Subcutaneous abdominal adipose tissue (tissue), 5 donors: ENCODE measurements around the gene CENPH.
A peak's percentile ranks its signal among the peaks of the same experiment; 100 is the strongest.
"Not testable (repeated sequence)": the region's sequence is repeated elsewhere in the genome, so short reads cannot be mapped to it uniquely, and the experiment has no call there.

ENCODE experiments used
- H3K27ac ChIP-seq: one replicate; pipeline ENCODE4 v1.7.0; 2013; ENCODE audit warnings: low read depth, mild to moderate bottlenecking, inconsistent platforms, low read length, moderate library complexity
- H3K27me3 ChIP-seq, 5 donors: one replicate each; pipeline ENCODE4 v1.7.0; 2013; ENCODE audit warnings: low read length in 5 of 5, inconsistent platforms in 1 of 5; ENCODE audit not compliant: control insufficient read depth in 5 of 5, insufficient read depth in 4 of 5
- H3K36me3 ChIP-seq, 5 donors: one replicate each; pipeline ENCODE4 v1.7.0; 2013; ENCODE audit warnings: low read length in 5 of 5; ENCODE audit not compliant: control insufficient read depth in 5 of 5, insufficient read depth in 5 of 5
- H3K4me1 ChIP-seq, 5 donors: one replicate each; pipeline ENCODE4 v1.7.0; 2013; ENCODE audit warnings: low read length in 5 of 5, mild to moderate bottlenecking in 3 of 5, moderate library complexity in 1 of 5; ENCODE audit not compliant: control insufficient read depth in 5 of 5, insufficient read depth in 5 of 5
- H3K4me3 ChIP-seq, 5 donors: one replicate each; pipeline ENCODE4 v1.7.0; 2013; ENCODE audit warnings: low read length in 5 of 5, low read depth in 1 of 5
- H3K9ac ChIP-seq, 5 donors: one replicate each; pipeline ENCODE4 v1.7.0; 2013; ENCODE audit warnings: low read length in 5 of 5, mild to moderate bottlenecking in 4 of 5, moderate library complexity in 3 of 5
- H3K9me3 ChIP-seq, 5 donors: one replicate each; pipeline ENCODE4 v1.7.0; 2013; ENCODE audit warnings: low read length in 5 of 5; ENCODE audit not compliant: control insufficient read depth in 5 of 5
- donor health status: healthy.
- donor health status: healthy.
- donor health status: healthy.
- donor health status: healthy.
- donor health status: healthy.

CENPH gene

GRCh38 chr5:69220833-69221232 is 31.4 kb downstream of the CENPH start:
- H3K27ac ChIP-seq, H3K9ac ChIP-seq, H3K27me3 ChIP-seq, H3K36me3 ChIP-seq, H3K4me3 ChIP-seq, H3K9me3 ChIP-seq: not testable (repeated sequence)
- H3K4me1 ChIP-seq: peaks cover 0 to 23% (median 17%) of the 10 kb centered on the region in 5 donors

- Histone ChIP-seq H3K4me1 (peaks cover 0 to 8% (median 0%) of the 10 kb centered on the region in 5 donors), H3K27me3 (no peaks in the 10 kb centered on the region), H3K27ac (no peak overlapping the region), H3K36me3 (peaks cover 0 to 24% (median 8%) of the 10 kb centered on the region in 5 donors), H3K9me3 (no peaks in the 10 kb centered on the region), H3K4me3 (no peak overlapping the region), H3K9ac (no peak overlapping the region)
Measured at GRCh38 chr5:69224520-69224919, 35.1 kb downstream of the CENPH start.

GRCh38 chr5:69225860-69226259 is 36.5 kb downstream of the CENPH start:
- peaks cover 0 to 8% (median 0%) of the 10 kb centered on the region in 5 donors for H3K4me1 ChIP-seq
- no peak overlapping the region for H3K4me3 ChIP-seq
- no peak overlapping the region for H3K9ac ChIP-seq
- no peaks in the 10 kb centered on the region for H3K27me3 ChIP-seq
- H3K27ac ChIP-seq: no peak overlapping the region
- peaks cover 5 to 30% (median 14%) of the 10 kb centered on the region in 5 donors for H3K36me3 ChIP-seq
- no peaks in the 10 kb centered on the region for H3K9me3 ChIP-seq

- H3K9me3 ChIP-seq: no peaks in the 10 kb centered on the region
- no peak overlapping the region for H3K9ac ChIP-seq
- peaks cover 0 to 8% (median 6%) of the 10 kb centered on the region in 5 donors for H3K4me1 ChIP-seq
- peaks cover 5 to 30% (median 14%) of the 10 kb centered on the region in 5 donors for H3K36me3 ChIP-seq
- no peak overlapping the region for H3K4me3 ChIP-seq
- H3K27ac ChIP-seq: no peak overlapping the region
- H3K27me3 ChIP-seq: no peaks in the 10 kb centered on the region
Measured at GRCh38 chr5:69230181-69230580, 40.8 kb downstream of the CENPH start.

- Histone ChIP-seq H3K36me3 (peaks cover 5 to 30% (median 14%) of the 10 kb centered on the region in 5 donors), H3K9me3 (no peaks in the 10 kb centered on the region), H3K4me3 (no peak overlapping the region), H3K27ac (no peak overlapping the region), H3K4me1 (peaks cover 0 to 18% (median 17%) of the 10 kb centered on the region in 5 donors), H3K27me3 (no peaks in the 10 kb centered on the region), H3K9ac (no peak overlapping the region)
Measured at GRCh38 chr5:69231281-69231680, 41.9 kb downstream of the CENPH start.

GRCh38 chr5:69231851-69232250 is 42.5 kb downstream of the CENPH start:
- Histone ChIP-seq H3K4me1 (peaks cover 0 to 19% (median 17%) of the 10 kb centered on the region in 5 donors), H3K9ac (no peak overlapping the region), H3K36me3 (peaks cover 5 to 29% (median 13%) of the 10 kb centered on the region in 5 donors), H3K27ac (no peak overlapping the region), H3K4me3 (no peak overlapping the region), H3K27me3 (no peaks in the 10 kb centered on the region), H3K9me3 (no peaks in the 10 kb centered on the region)

- peaks cover 0 to 19% (median 17%) of the 10 kb centered on the region in 5 donors for H3K4me1 ChIP-seq
- H3K36me3 ChIP-seq: peaks cover 8 to 17% (median 9%) of the 10 kb centered on the region in 5 donors
- H3K9me3 ChIP-seq: no peaks in the 10 kb centered on the region
- H3K27me3 ChIP-seq: no peaks in the 10 kb centered on the region
- peak within 1 kb of the TSS; percentile 95 to 98 (median 96) for H3K4me3 ChIP-seq
- H3K27ac ChIP-seq: peak within 1 kb of the TSS; percentile 85
- peak within 1 kb of the TSS; percentile 89 to 95 (median 94) for H3K9ac ChIP-seq
Measured at GRCh38 chr5:69234457-69235268, 45.3 kb downstream of the CENPH start, which contains the start of gene CDK7. CDK7 (plus strand) TSS chr5:69234886; CDS start chr5:69234976, 90 bp downstream.

- peaks cover 7 to 14% (median 9%) of the 10 kb centered on the region in 5 donors for H3K36me3 ChIP-seq
- H3K9me3 ChIP-seq, H3K4me3 ChIP-seq, H3K27ac ChIP-seq, H3K27me3 ChIP-seq: not testable (repeated sequence)
- peak overlapping the region in 1 of 5 donors; percentile 40 for H3K9ac ChIP-seq
- peaks cover 0 to 19% (median 17%) of the 10 kb centered on the region in 5 donors for H3K4me1 ChIP-seq
Measured at GRCh38 chr5:69236733-69237132, 47.4 kb downstream of the CENPH start.

GRCh38 chr5:69237877-69238276 is 48.5 kb downstream of the CENPH start:
- Histone ChIP-seq H3K9ac (no peak overlapping the region), H3K27ac (no peak overlapping the region), H3K4me1 (peaks cover 0 to 19% (median 17%) of the 10 kb centered on the region in 5 donors), H3K9me3 (no peaks in the 10 kb centered on the region), H3K4me3 (no peak overlapping the region), H3K36me3 (peaks cover 7 to 14% (median 9%) of the 10 kb centered on the region in 5 donors), H3K27me3 (no peaks in the 10 kb centered on the region)

- H3K27me3 ChIP-seq: no peaks in the 10 kb centered on the region
- H3K9me3 ChIP-seq: no peaks in the 10 kb centered on the region
- H3K4me1 ChIP-seq: peaks cover 0 to 19% (median 17%) of the 10 kb centered on the region in 5 donors
- H3K4me3 ChIP-seq: no peak overlapping the region
- H3K27ac ChIP-seq: no peak overlapping the region
- H3K9ac ChIP-seq: no peak overlapping the region
- peaks cover 7 to 14% (median 9%) of the 10 kb centered on the region in 5 donors for H3K36me3 ChIP-seq
Measured at GRCh38 chr5:69238760-69239251, 49.4 kb downstream of the CENPH start.
